Measurements from ENCODE around the gene TMEM178A.

DNA sequence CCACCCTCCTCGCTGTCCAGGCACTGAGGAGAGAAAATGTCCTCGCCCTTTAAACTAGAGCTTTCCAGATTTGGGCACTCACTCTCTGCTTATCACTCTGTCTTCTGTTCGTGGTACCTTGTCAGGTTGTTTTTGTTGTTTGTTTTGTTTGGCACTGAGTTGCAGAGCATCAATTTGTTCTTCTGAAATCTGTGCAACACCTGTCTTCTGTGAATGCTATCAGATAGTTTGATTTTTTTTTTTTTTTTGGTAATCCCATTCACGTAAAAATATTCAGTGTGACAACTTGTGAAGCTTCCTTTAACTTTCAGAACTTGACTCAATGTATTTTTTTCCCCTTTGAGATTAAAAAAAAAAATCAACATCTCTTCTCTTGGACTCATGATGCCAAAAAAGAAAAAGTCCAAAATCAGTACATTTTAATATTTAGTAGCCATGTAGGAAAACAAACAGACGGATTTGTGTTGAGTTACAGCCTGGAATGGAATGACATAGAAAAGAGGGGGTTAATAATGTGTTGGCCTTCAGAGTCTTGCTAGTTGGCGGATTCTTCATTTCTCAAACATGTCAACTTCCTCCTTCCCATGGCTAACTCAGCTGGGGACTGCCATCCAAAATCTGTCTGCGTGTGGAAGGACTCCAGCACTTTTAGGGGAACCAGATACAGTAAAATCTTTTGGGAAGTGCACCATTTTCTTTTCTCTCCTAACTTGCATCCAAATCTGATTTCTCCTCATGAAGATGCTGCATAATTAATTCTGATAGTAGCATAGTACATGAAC lies 1.6 kb downstream of the TMEM178A start:
- TF ChIP-seq, protein P1, sequence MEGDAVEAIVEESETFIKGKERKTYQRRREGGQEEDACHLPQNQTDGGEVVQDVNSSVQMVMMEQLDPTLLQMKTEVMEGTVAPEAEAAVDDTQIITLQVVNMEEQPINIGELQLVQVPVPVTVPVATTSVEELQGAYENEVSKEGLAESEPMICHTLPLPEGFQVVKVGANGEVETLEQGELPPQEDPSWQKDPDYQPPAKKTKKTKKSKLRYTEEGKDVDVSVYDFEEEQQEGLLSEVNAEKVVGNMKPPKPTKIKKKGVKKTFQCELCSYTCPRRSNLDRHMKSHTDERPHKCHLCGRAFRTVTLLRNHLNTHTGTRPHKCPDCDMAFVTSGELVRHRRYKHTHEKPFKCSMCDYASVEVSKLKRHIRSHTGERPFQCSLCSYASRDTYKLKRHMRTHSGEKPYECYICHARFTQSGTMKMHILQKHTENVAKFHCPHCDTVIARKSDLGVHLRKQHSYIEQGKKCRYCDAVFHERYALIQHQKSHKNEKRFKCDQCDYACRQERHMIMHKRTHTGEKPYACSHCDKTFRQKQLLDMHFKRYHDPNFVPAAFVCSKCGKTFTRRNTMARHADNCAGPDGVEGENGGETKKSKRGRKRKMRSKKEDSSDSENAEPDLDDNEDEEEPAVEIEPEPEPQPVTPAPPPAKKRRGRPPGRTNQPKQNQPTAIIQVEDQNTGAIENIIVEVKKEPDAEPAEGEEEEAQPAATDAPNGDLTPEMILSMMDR (IDR thresholded peaks at IDR 0.05; ENCODE audit: low read length): no peak
- TF ChIP-seq EZH2 (optimal IDR thresholded peaks at IDR 0.05; ENCODE audit: low read depth, low read length): no peak
